GM12865 (cell line): ENCODE data around the gene VTI1A.
"Not testable (repeated sequence)": the region's sequence is repeated elsewhere in the genome, so short reads cannot be mapped to it uniquely, and the experiment has no call there.

Source experiments
- DNase-seq: peaks from one replicate; pipeline ENCODE4 v3.0.0; 2010; ENCODE audit warnings: low read depth
- H3K4me3 ChIP-seq: 2 replicates; pipeline ENCODE4 v1.5.1; 2011; ENCODE audit warnings: mild to moderate bottlenecking, low read depth, low read length, control low read depth
- CTCF ChIP-seq: IDR thresholded peaks from 2 replicates; pipeline ENCODE4 v1.5.1; 2011; ENCODE audit warnings: low read length, control low read depth, low read depth, inconsistent platforms; ENCODE audit not compliant: insufficient read depth; ENCODE audit errors: missing control alignments

VTI1A gene

GRCh38 chr10:112855134-112855533 lies 408.1 kb downstream of the VTI1A start:
- H3K4me3 ChIP-seq, result no peak overlapping the region
- no peak for DNase-seq
- TF ChIP-seq CTCF, result no peak

- no peak overlapping the region for H3K4me3 ChIP-seq
- no peak for TF ChIP-seq CTCF
- no peak for DNase-seq
Observed at GRCh38 chr10:112857493-112857892, 410.5 kb downstream of the VTI1A start.

DNA sequence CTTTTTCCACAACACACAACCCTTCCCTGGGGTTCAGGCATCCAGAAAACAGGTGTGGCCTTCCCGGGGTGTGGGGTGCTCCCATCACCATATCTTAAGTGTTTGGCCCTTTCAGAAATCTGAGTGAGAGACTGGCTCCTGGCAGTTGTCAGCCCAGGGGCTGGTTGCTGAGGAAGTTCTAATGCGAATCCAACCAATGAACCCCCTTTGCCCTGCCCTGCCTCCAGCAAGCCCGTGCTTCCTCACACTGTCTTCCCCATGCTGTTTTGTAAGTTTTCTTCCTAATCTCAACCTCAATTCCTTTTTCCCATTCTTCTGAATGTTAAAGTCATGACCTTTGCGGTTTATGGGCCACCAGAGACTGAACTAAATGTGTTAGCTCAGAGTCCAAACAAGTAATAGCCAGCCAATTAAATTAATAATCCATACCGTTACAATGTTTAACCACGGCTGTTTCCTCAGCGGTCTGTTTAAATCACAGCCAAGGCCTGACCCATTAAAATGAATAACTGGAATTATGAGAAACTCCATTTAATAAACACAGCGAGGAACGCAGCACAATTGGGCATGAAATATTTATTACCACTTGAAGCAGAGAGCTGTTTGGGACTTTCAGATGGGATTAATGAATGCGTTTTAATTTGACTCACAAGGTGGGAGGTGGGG lies 412.1 kb downstream of the VTI1A start:
- no peak for TF ChIP-seq CTCF
- no peak for DNase-seq
- H3K4me3 ChIP-seq, result no peak overlapping the region

DNA sequence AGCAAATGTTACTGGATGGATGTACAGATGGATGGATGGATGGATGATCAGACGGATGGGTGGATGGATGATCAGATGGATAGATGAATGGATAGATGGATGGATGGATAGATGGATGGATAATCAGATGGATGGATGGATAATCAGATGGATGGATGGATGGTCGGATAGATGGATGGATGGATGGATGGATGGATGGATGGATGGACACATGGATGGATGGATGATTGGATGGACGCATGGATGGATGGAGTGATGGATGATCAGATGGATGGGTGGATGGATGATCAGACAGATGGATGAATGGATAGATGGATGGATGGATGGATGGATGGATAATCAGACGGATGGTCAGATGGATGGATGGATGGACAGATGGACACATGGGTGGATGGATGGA lies 412.8 kb downstream of the VTI1A start:
- DNase-seq, result no peak
- no peak for TF ChIP-seq CTCF
- H3K4me3 ChIP-seq, result no peak overlapping the region

GRCh38 chr10:112863461-112863860 lies 416.4 kb downstream of the VTI1A start:
- H3K4me3 ChIP-seq, DNase-seq: not testable (repeated sequence)
